H1 (cell line): Measurements from ENCODE around the gene TSR3. TPM values are rescaled to one million over a fixed set of nuclear protein-coding genes. Genes with fewer than 3 reads are reported as not detected.

Source experiments
- CTCF ChIA-PET: fragments of 300-600 bp; sonication (Branson Sonifier 250); formaldehyde crosslinking; loops from one replicate; lab custom pipeline; 2021; ENCODE audit not compliant: partially characterized antibody; lab: Charles Lee
- POLR2A ChIA-PET: fragments of 300-600 bp; sonication (Branson Sonifier 250); formaldehyde crosslinking; loops from one replicate; lab custom pipeline; 2021; ENCODE audit warnings: inconsistent platforms; ENCODE audit not compliant: partially characterized antibody; lab: Charles Lee
- DNase-seq, 2 experiments: peaks; one replicate each; pipeline versions ENCODE4 v3.0.0 to v3.0.0-alpha.2; 2010 to 2022; ENCODE audit warnings: low spot score in 2 of 2, low read depth in 1 of 2, mixed read lengths in 1 of 2
- FAIRE-seq: peaks from 2 replicates; lab custom pipeline; 2011; peaks lifted over from hg19 to GRCh38; lab: Jason Lieb, UNC
- H2AFZ ChIP-seq: 2 replicates; pipeline ENCODE4 v1.8.1; 2012; ENCODE audit warnings: low read length, inconsistent platforms
- H2AK5ac ChIP-seq: 2 replicates; pipeline ENCODE4 v1.6.1; 2013; ENCODE audit warnings: low read depth, low read length
- H2BK120ac ChIP-seq: replicated peaks from 2 replicates; pipeline ENCODE3; 2013; ENCODE audit warnings: low read depth, low read length, inconsistent platforms
- H2BK12ac ChIP-seq: 2 replicates; pipeline ENCODE4 v1.6.1; 2013; ENCODE audit warnings: low read depth, low read length
- H2BK15ac ChIP-seq: 2 replicates; pipeline ENCODE4 v1.6.1; 2013; ENCODE audit warnings: low read length
- H2BK20ac ChIP-seq: 2 replicates; pipeline ENCODE4 v1.6.1; 2013; ENCODE audit warnings: low read length
- H2BK5ac ChIP-seq: 2 replicates; pipeline ENCODE4 v1.6.1; 2013; ENCODE audit warnings: low read depth, low read length
- H3K14ac ChIP-seq: 2 replicates; pipeline ENCODE4 v1.6.1; 2013; ENCODE audit warnings: inconsistent platforms; ENCODE audit not compliant: insufficient read length
- H3K18ac ChIP-seq: 2 replicates; pipeline ENCODE4 v1.6.1; 2013; ENCODE audit warnings: low read length; ENCODE audit errors: extremely low read depth
- H3K23ac ChIP-seq: 2 replicates; pipeline ENCODE4 v1.6.1; 2013; ENCODE audit warnings: inconsistent platforms; ENCODE audit not compliant: insufficient read length
- H3K23me2 ChIP-seq: 2 replicates; pipeline ENCODE4 v1.6.1; 2013; ENCODE audit warnings: low read depth, low read length
- H3K27ac ChIP-seq: 2 replicates; pipeline ENCODE4 v1.6.1; 2011; ENCODE audit warnings: low read depth, low read length, inconsistent platforms
- H3K27me3 ChIP-seq, 4 experiments: replicated peaks in 1 of 4; 1 replicate in 1 of 4; 2 replicates in 3 of 4; pipeline versions ENCODE4 v1.6.1 to v1.8.1; 2011 to 2013; ENCODE audit warnings: low read length in 3 of 4, mild to moderate bottlenecking in 3 of 4, inconsistent platforms in 2 of 4, mixed read lengths in 2 of 4, moderate library complexity in 1 of 4; ENCODE audit not compliant: control insufficient read depth in 3 of 4, insufficient read depth in 3 of 4; ENCODE audit errors: extremely low read depth in 1 of 4
- H3K36me3 ChIP-seq, 4 experiments: 2 replicates each; pipeline versions ENCODE4 v1.6.1 to v1.8.1; 2011 to 2013; ENCODE audit warnings: mild to moderate bottlenecking in 4 of 4, low read length in 3 of 4, moderate library complexity in 2 of 4, control low read depth in 1 of 4, inconsistent platforms in 1 of 4; ENCODE audit not compliant: insufficient read depth in 4 of 4, control insufficient read depth in 2 of 4
- H3K4ac ChIP-seq: replicated peaks from 2 replicates; pipeline ENCODE3; 2013; ENCODE audit warnings: low read length, low read depth, mixed read lengths, inconsistent platforms; ENCODE audit not compliant: insufficient read length
- H3K4me1 ChIP-seq, 4 experiments: replicated peaks in 1 of 4; 1 replicate in 1 of 4; 2 replicates in 3 of 4; pipeline versions ENCODE4 v1.6.1 to v1.8.1; 2011 to 2013; ENCODE audit warnings: low read length in 3 of 4, inconsistent platforms in 2 of 4, mixed read lengths in 1 of 4; ENCODE audit not compliant: insufficient read depth in 4 of 4, control insufficient read depth in 3 of 4
- H3K4me2 ChIP-seq, 2 experiments: 2 replicates each; pipeline versions ENCODE4 v1.6.1 to v1.8.1; 2011 to 2013; ENCODE audit warnings: low read depth in 2 of 2, low read length in 2 of 2, control low read depth in 1 of 2, inconsistent platforms in 1 of 2, mild to moderate bottlenecking in 1 of 2; ENCODE audit not compliant: insufficient read depth in 1 of 2
- H3K4me3 ChIP-seq, 4 experiments: fragments of 200-600, 300-600 bp in 1 of 4; sonication (generic), shearing (Covaris generic), sonication (Bioruptor Twin) in 1 of 4; 2 replicates each; pipeline versions ENCODE4 v1.5.1 to v1.8.1; 2011 to 2016; ENCODE audit warnings: low read length in 4 of 4, low read depth in 3 of 4, control low read depth in 2 of 4, inconsistent platforms in 2 of 4, mild to moderate bottlenecking in 2 of 4, mixed read lengths in 1 of 4, moderate library complexity in 1 of 4; ENCODE audit not compliant: insufficient read depth in 2 of 4; ENCODE audit errors: extremely low read depth in 1 of 4
- H3K56ac ChIP-seq: replicated peaks from 2 replicates; pipeline ENCODE3; 2013; ENCODE audit warnings: low read depth, mild to moderate bottlenecking, mixed read lengths, low read length, inconsistent platforms; ENCODE audit not compliant: insufficient read length
- H3K79me1 ChIP-seq: 2 replicates; pipeline ENCODE4 v1.6.1; 2013; ENCODE audit warnings: low read depth, low read length, control low read depth
- H3K79me2 ChIP-seq, 2 experiments: 2 replicates each; pipeline versions ENCODE4 v1.6.1 to v1.8.1; 2012 to 2013; ENCODE audit warnings: low read length in 2 of 2, mild to moderate bottlenecking in 2 of 2, inconsistent platforms in 1 of 2; ENCODE audit not compliant: insufficient read depth in 2 of 2, control insufficient read depth in 1 of 2
- H3K9ac ChIP-seq, 4 experiments: replicated peaks in 1 of 4; 1 replicate in 1 of 4; 2 replicates in 3 of 4; pipeline versions ENCODE4 v1.6.1 to v1.8.1; 2011 to 2013; ENCODE audit warnings: low read depth in 3 of 4, low read length in 3 of 4, control low read depth in 2 of 4, mild to moderate bottlenecking in 2 of 4, moderate library complexity in 2 of 4, inconsistent platforms in 1 of 4; ENCODE audit errors: extremely low read depth in 1 of 4
- H3K9me3 ChIP-seq, 2 experiments: 2 replicates each; pipeline versions ENCODE4 v1.6.1 to v1.8.1; 2012 to 2013; ENCODE audit warnings: mild to moderate bottlenecking in 2 of 2, moderate library complexity in 2 of 2, control low read depth in 1 of 2, inconsistent platforms in 1 of 2, low read depth in 1 of 2, low read length in 1 of 2, mixed read lengths in 1 of 2; ENCODE audit not compliant: insufficient read depth in 2 of 2
- H4K20me1 ChIP-seq, 2 experiments: replicated peaks in 1 of 2; 2 replicates each; pipeline versions ENCODE3 to v1.8.1; 2011 to 2013; ENCODE audit warnings: inconsistent platforms in 2 of 2, low read length in 2 of 2, mild to moderate bottlenecking in 1 of 2; ENCODE audit not compliant: insufficient read depth in 2 of 2, control insufficient read depth in 1 of 2
- H4K5ac ChIP-seq: 2 replicates; pipeline ENCODE4 v1.6.1; 2013; ENCODE audit warnings: low read length, low read depth, mixed read lengths, inconsistent platforms; ENCODE audit not compliant: insufficient read length
- H4K8ac ChIP-seq: 2 replicates; pipeline ENCODE4 v1.8.0; 2013; ENCODE audit warnings: mild to moderate bottlenecking, moderate library complexity, low read length, inconsistent platforms; ENCODE audit not compliant: insufficient read depth; ENCODE audit errors: extremely low read depth
- H4K91ac ChIP-seq: replicated peaks from 2 replicates; pipeline ENCODE3; 2013; ENCODE audit warnings: low read length, mixed read lengths, inconsistent platforms; ENCODE audit not compliant: insufficient read length
- BCL11A ChIP-seq, 2 experiments: IDR thresholded peaks; one replicate each; pipeline ENCODE4 v1.6.1; 2011; ENCODE audit warnings: low read depth in 2 of 2, low read length in 2 of 2, mild to moderate bottlenecking in 2 of 2
- CTCF ChIP-seq, 3 experiments: IDR thresholded peaks; 1 replicate in 2 of 3; 2 replicates in 1 of 3; pipeline versions ENCODE4 v1.5.1 to v1.6.1; 2011; ENCODE audit warnings: low read length in 3 of 3, mild to moderate bottlenecking in 3 of 3, inconsistent platforms in 2 of 3, low read depth in 1 of 3, moderate library complexity in 1 of 3; ENCODE audit not compliant: insufficient read depth in 1 of 3; ENCODE audit errors: control extremely low read depth in 1 of 3
- TEAD4 ChIP-seq: IDR thresholded peaks from 2 replicates; pipeline ENCODE4 v1.6.1; 2012; ENCODE audit warnings: low read depth, low read length, inconsistent platforms, mixed read lengths
- WGBS, 2 experiments: shearing (Covaris generic) in 1 of 2; methylation state at CpG; one replicate each; pipeline versions ENCODE4 v1.1.6 to v1.1.7; 2013 to 2015; ENCODE audit warnings: low lambda C conversion rate in 2 of 2, mixed read lengths in 2 of 2, inconsistent platforms in 1 of 2, low coverage in 1 of 2, missing lambda C conversion rate in 1 of 2; ENCODE audit not compliant: insufficient replicate concordance in 2 of 2, insufficient coverage in 1 of 2, insufficient read length in 1 of 2; ENCODE audit errors: extremely low coverage in 1 of 2, missing lambda C conversion rate in 1 of 2; 5-methylcytosine and 5-hydroxymethylcytosine counted together
- polyA plus RNA-seq, 7 experiments: library from polyadenylated mRNA; depleted of rRNA in 3 of 7; stranded (reverse) in 5 of 7; unstranded in 2 of 7; fragments of >200 nt in 5 of 7; fragments of 200-250 nt in 2 of 7; gene quantifications; 1 replicate in 5 of 7; 2 replicates in 1 of 7; 4 replicates in 1 of 7; pipeline versions ENCODE4 v1.2.1 to v1.2.3, GENCODE V29; 2011 to 2013; ENCODE audit warnings: missing spikeins in 2 of 7, mixed read lengths in 2 of 7
- total RNA-seq: library from RNA; stranded (reverse); fragmentation: NEBNext Ultra II Directional; extraction: Animal tissue kit (Norgen Biotek cat#: 25700); gene quantifications from 2 replicates; pipeline ENCODE4 v1.2.1, GENCODE V29; 2021

The TSR3 gene
- total and polyA plus RNA-seq, 2 of the 8 experiments (the other 6 are each of a cell fraction or from before 2014, with no cell fraction given), result 43.1 to 52.3 TPM

DNA sequence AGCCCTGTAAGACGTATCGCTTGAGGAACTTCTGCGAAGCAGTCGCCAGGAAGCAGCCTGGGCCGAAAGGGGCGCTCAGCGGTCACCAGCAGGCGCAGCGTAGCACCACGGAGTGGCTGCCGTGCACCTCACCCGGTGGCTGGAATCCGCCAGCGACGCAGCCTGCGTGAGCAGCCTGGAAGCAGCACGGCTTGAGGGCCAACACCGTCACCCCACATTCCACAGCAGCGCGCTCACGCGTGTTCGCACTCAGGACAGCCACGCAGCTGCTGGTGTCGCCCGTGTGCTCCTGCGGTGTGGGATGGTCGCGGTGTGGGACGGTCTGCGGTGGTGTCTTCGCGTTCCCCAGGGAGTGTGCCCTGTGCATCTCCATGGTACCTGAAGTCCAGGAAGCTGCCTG lies 32.6 kb downstream of the TSR3 start:
- no peak for TF ChIP-seq BCL11A (IDR thresholded peaks at IDR 0.05; ENCODE audit: low read depth in 2 of 2, low read length in 2 of 2)
- 0 out of 2 replicates have a peak, but pooled peaks have one; percentile 9 for TF ChIP-seq TEAD4
- peak in 1 of 3 experiments; percentile 25; a peak in 2 of 4 replicates for TF ChIP-seq CTCF (IDR thresholded peaks at IDR 0.05; ENCODE audit: control extremely low read depth in 1 of 3, insufficient read depth in 1 of 3, low read depth in 1 of 3, low read length in 3 of 3)

More for the DNA sequence above, 32.6 kb downstream of the TSR3 start:
- no peak overlapping the region for H3K56ac ChIP-seq
- H2AFZ ChIP-seq, result no peak overlapping the region
- DNase-seq (no peak), FAIRE-seq (no peak)
- H2BK5ac ChIP-seq, result no peak overlapping the region; the same call in 1 of the 2 replicates
- WGBS, 2 experiments, result 94% methylated on average over 33 of the region's 33 CpGs; no CpG with 5 or more reads in 1 of the 2 experiments
- CTCF ChIA-PET, result interaction anchor here (0.6 to 2.5 kb wide), 2 partner anchors 11 to 150 kb away, joined by 3 to 11 read pairs; no protein-coding TSS in a partner anchor
- H3K4me3 ChIP-seq, result no peak overlapping the region
- peaks cover 57 to 84% (median 79%) of the 10 kb centered on the region in 4 experiments for H3K36me3 ChIP-seq
- H4K20me1 ChIP-seq, result peaks cover 30 to 43% of the 10 kb centered on the region in 2 experiments
- H3K14ac ChIP-seq, result no peak overlapping the region
- H3K23ac ChIP-seq, result no peak overlapping the region
- H2BK15ac ChIP-seq, result no peak overlapping the region
- peaks cover 13% of the 10 kb centered on the region for H3K79me1 ChIP-seq
- no peak overlapping the region for H3K4ac ChIP-seq
- no peak overlapping the region for H4K5ac ChIP-seq
- H3K79me2 ChIP-seq, result peaks cover 0 to 33% of the 10 kb centered on the region in 2 experiments; a peak in 3 of 4 replicates
- H3K9me3 ChIP-seq, result no peaks in the 10 kb centered on the region
- H2BK120ac ChIP-seq, result no peak overlapping the region
- H3K27me3 ChIP-seq, result no peaks in the 10 kb centered on the region
- H2AK5ac ChIP-seq, result no peak overlapping the region
- no peak overlapping the region for H3K27ac ChIP-seq
- H2BK20ac ChIP-seq, result no peak overlapping the region
- H3K4me1 ChIP-seq, result no peaks in the 10 kb centered on the region; a peak in 1 of 7 replicates
- no peak overlapping the region for H4K8ac ChIP-seq
- POLR2A ChIA-PET, result interaction anchor here (1.4 to 11.4 kb wide), 3 partner anchors 7 to 13 kb away, joined by 5 to 106 read pairs (median 8); no protein-coding TSS in a partner anchor
- no peaks in the 10 kb centered on the region for H3K23me2 ChIP-seq
- no peak overlapping the region for H3K9ac ChIP-seq
- no peak overlapping the region for H3K18ac ChIP-seq
- H4K91ac ChIP-seq, result no peak overlapping the region
- no peak overlapping the region for H2BK12ac ChIP-seq
- H3K4me2 ChIP-seq, result no peak overlapping the region
